PC-3 (cell line): Measurements from ENCODE around the gene NEGR1. TPM values are rescaled to one million over a fixed set of nuclear protein-coding genes. Genes with fewer than 3 reads are reported as not detected.

Experiments
- ATAC-seq: fragments of 200-7000 bp; cut with Tn5 transposase; 2 replicates; pipeline ENCODE4 v1.9.1; 2020; ENCODE audit warnings: mild to moderate bottlenecking, moderate library complexity
- BruUV-seq: library from RNA; stranded (reverse); fragments of 400-500 nt; replicated peaks from 2 replicates; lab custom pipeline; 2021; lab: Mats Ljungman, UMichigan
- CTCF ChIA-PET: fragments of 300-600 bp; sonication (Branson Sonifier 250); formaldehyde crosslinking; loops from one replicate; lab custom pipeline; 2022; ENCODE audit warnings: antibody characterized with exemption; lab: Charles Lee
- POLR2A ChIA-PET: fragments of 300-600 bp; sonication (Branson Sonifier 250); formaldehyde crosslinking; loops from one replicate; lab custom pipeline; 2022; ENCODE audit warnings: antibody characterized with exemption; ENCODE audit not compliant: unreplicated experiment; lab: Charles Lee
- DNase-seq: peaks from one replicate; pipeline ENCODE4 v3.0.0-alpha.2; 2015
- H2AFZ ChIP-seq: fragments of 300-600 bp; sonication (generic); 2 replicates; pipeline ENCODE4 v1.6.0; 2016; ENCODE audit warnings: antibody characterized with exemption, low read length
- H3F3A ChIP-seq: fragments of 300-600 bp; sonication (generic); one replicate; pipeline ENCODE4 v1.6.0; 2017; ENCODE audit warnings: antibody characterized with exemption, low read length, control low read depth, mild to moderate bottlenecking; ENCODE audit not compliant: unreplicated experiment
- H3K27ac ChIP-seq: fragments of 300-600 bp; sonication (generic); 2 replicates; pipeline ENCODE4 v1.5.1; 2016; ENCODE audit warnings: mild to moderate bottlenecking, low read length
- H3K27me3 ChIP-seq: fragments of 300-600 bp; sonication (generic); 2 replicates; pipeline ENCODE4 v1.6.1; 2016; ENCODE audit warnings: low read length, mixed read lengths
- H3K36me3 ChIP-seq: fragments of 300-600 bp; sonication (generic); 2 replicates; pipeline ENCODE4 v1.6.1; 2016; ENCODE audit warnings: low read depth, mixed run types, low read length, mixed read lengths
- H3K4me1 ChIP-seq: fragments of 300-600 bp; sonication (generic); 2 replicates; pipeline ENCODE4 v1.5.1; 2016; ENCODE audit warnings: low read length; ENCODE audit not compliant: insufficient read depth
- H3K4me2 ChIP-seq: fragments of 300-600 bp; sonication (generic); 2 replicates; pipeline ENCODE4 v1.6.0; 2016; ENCODE audit warnings: low read length
- H3K4me3 ChIP-seq: fragments of 300-600 bp; sonication (generic); 2 replicates; pipeline ENCODE4 v1.5.1; 2016; ENCODE audit warnings: mild to moderate bottlenecking, low read length, mixed read lengths
- H3K79me2 ChIP-seq: fragments of 300-600 bp; sonication (generic); 2 replicates; pipeline ENCODE4 v1.6.1; 2017; ENCODE audit warnings: low read length, mixed read lengths
- H3K9ac ChIP-seq: fragments of 300-600 bp; sonication (generic); 2 replicates; pipeline ENCODE4 v1.6.0; 2016; ENCODE audit warnings: mild to moderate bottlenecking, low read length
- H3K9me2 ChIP-seq: fragments of 300-600 bp; sonication (generic); replicated peaks from 2 replicates; pipeline ENCODE4 v1.6.1; 2016; ENCODE audit warnings: mixed run types, low read length, mixed read lengths
- H3K9me3 ChIP-seq: fragments of 300-600 bp; sonication (generic); 2 replicates; pipeline ENCODE4 v1.6.1; 2016; ENCODE audit warnings: low read length, mixed read lengths
- H4K20me1 ChIP-seq: fragments of 300-600 bp; sonication (generic); 2 replicates; pipeline ENCODE4 v1.6.1; 2016; ENCODE audit warnings: low read length, mixed read lengths
- EZH2 ChIP-seq: fragments of 300-600 bp; sonication (generic); IDR thresholded peaks from one replicate; pipeline ENCODE4 v1.6.1; 2017; ENCODE audit warnings: antibody characterized with exemption, mild to moderate bottlenecking, low read length; ENCODE audit not compliant: unreplicated experiment
- EZH2phosphoT487 ChIP-seq: fragments of 300-600 bp; sonication (generic); IDR thresholded peaks from 2 replicates; pipeline ENCODE4 v1.6.1; 2018; ENCODE audit warnings: mild to moderate bottlenecking, antibody characterized with exemption, low read length, borderline replicate concordance
- intact Hi-C: fragments of 100-400 bp; cut with micrococcal nuclease; formaldehyde crosslinking; loops from 2 replicates; pipeline ENCODE4 v1.9.0; 2023
- total RNA-seq: library from RNA; depleted of rRNA; stranded (reverse); fragments of >200 nt; gene quantifications from 2 replicates; pipeline ENCODE4 v1.2.3, GENCODE V29; 2014
- TF ChIP-seq, protein P1 (sequence below): fragments of 300-600 bp; sonication (generic); conservative IDR thresholded peaks from 2 replicates; pipeline ENCODE4 v1.5.1; 2017; ENCODE audit warnings: antibody characterized with exemption, low read depth, mild to moderate bottlenecking, low read length

NEGR1 gene
- total RNA-seq, 1 experiment from 2014 or later = 3.4 TPM

DNA sequence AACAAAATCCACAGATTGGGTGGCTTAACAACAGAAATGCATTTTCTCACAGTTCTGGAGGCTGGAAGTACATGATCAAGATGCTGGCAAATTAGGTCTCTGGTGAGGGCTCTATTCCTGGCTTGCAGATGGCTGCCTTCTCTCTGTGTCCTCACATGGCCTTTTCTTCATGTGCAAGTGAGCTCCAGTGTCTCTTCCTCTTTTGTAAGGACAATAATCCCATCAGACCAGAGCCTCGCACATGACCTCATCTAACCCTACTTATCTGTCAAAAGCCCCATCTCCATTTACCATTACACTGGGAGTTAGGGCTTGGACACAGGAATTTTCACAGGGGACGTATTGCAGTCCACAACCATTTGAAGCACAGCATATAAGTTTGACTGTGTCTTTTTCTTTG, 181.6 kb downstream of the NEGR1 start:
- H3K9me2 ChIP-seq = no peaks in the 10 kb centered on the region
- TF ChIP-seq EZH2 (no peak), EZH2phosphoT487 (no peak)
- TF ChIP-seq, protein P1, sequence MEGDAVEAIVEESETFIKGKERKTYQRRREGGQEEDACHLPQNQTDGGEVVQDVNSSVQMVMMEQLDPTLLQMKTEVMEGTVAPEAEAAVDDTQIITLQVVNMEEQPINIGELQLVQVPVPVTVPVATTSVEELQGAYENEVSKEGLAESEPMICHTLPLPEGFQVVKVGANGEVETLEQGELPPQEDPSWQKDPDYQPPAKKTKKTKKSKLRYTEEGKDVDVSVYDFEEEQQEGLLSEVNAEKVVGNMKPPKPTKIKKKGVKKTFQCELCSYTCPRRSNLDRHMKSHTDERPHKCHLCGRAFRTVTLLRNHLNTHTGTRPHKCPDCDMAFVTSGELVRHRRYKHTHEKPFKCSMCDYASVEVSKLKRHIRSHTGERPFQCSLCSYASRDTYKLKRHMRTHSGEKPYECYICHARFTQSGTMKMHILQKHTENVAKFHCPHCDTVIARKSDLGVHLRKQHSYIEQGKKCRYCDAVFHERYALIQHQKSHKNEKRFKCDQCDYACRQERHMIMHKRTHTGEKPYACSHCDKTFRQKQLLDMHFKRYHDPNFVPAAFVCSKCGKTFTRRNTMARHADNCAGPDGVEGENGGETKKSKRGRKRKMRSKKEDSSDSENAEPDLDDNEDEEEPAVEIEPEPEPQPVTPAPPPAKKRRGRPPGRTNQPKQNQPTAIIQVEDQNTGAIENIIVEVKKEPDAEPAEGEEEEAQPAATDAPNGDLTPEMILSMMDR = no peak
- no peak overlapping the region for H3K27ac ChIP-seq
- ChIA-PET CTCF (no interaction called here), POLR2A (no interaction called here)
- H3K9me3 ChIP-seq = no peaks in the 10 kb centered on the region
- no peaks in the 10 kb centered on the region for H3F3A ChIP-seq
- DNase-seq (no peak), ATAC-seq (no peak)
- H3K79me2 ChIP-seq = no peaks in the 10 kb centered on the region
- no peak overlapping the region for H3K9ac ChIP-seq
- BruUV-seq = no TSS peak
- no peaks in the 10 kb centered on the region for H4K20me1 ChIP-seq
- H3K36me3 ChIP-seq = no peaks in the 10 kb centered on the region
- no peaks in the 10 kb centered on the region for H3K4me1 ChIP-seq
- intact Hi-C loops = no loop called here
- H2AFZ ChIP-seq = no peak overlapping the region
- no peak overlapping the region for H3K4me2 ChIP-seq
- no peak overlapping the region for H3K4me3 ChIP-seq
- H3K27me3 ChIP-seq = no peaks in the 10 kb centered on the region

DNA sequence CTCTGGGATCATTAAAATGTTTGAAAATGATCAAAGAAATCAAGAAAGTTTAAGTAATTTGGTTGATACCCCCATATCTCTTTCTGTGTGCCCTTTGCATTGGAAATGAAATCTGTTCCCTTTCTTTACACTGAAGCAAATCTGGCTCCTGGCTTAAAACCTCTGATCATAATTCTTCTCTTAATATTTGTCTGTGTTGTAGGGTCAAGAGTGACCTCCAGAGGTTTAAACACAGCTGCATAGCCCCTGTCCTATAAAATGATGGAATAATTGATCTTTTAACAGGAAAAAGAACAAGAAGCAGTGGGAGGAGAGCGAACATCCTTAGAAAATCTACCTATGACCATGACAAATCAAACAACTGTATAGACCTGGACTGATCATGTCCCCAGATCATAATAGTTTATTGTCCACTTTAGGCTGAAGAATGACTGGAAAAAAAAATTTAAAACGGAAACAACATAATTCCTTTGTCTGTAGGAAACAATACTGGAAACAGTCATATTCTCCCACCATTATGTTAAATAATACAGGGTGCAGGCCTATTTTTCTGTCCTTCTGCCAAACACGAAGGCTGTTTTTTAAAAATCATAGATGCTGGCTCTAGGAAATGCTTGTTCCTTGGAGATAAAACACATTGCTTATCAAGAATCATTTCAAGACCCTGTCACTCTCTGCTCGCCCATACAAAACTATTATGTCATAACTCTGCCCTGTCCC, 184.3 kb downstream of the NEGR1 start:
- no TSS peak for BruUV-seq
- no peaks in the 10 kb centered on the region for H3F3A ChIP-seq

DNA sequence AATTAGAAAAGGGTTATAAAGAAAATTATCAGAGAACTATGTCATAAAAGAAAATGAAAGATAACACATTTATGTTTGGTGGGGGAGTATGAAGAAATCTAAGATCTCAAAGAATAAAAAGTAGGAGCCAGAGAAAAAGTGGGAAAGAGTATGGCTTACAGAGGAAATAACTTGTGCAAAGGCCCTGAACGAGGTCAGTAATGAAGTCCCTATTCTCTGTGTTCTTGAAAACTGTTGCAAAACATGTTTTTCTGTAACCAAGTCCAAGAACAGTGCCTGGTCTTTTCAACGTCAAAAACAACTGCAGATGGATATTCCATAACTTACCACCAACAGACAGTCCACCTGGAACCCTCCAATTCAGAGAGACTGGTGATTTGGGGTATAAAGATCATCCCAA, 188.1 kb downstream of the NEGR1 start:
- H3K4me3 ChIP-seq = no peak overlapping the region
- no TSS peak for BruUV-seq
- no peaks in the 10 kb centered on the region for H3K79me2 ChIP-seq
- H2AFZ ChIP-seq = no peak overlapping the region
- intact Hi-C loops = no loop called here
- TF ChIP-seq EZH2phosphoT487 (no peak), EZH2 (no peak)
- TF ChIP-seq, protein P1 = no peak
- H3K27ac ChIP-seq = no peak overlapping the region
- DNase-seq = no peak
- H3F3A ChIP-seq = no peaks in the 10 kb centered on the region
- ChIA-PET POLR2A (no interaction called here), CTCF (interaction anchor here (0.6 kb wide), 1 partner anchor 56 kb away, joined by 5 read pairs; no protein-coding TSS in a partner anchor)
- no peaks in the 10 kb centered on the region for H3K9me3 ChIP-seq
- H3K27me3 ChIP-seq = no peaks in the 10 kb centered on the region
- no peak for ATAC-seq
- H3K9ac ChIP-seq = no peak overlapping the region
- H3K36me3 ChIP-seq = no peaks in the 10 kb centered on the region
- no peak overlapping the region for H3K4me2 ChIP-seq
- no peaks in the 10 kb centered on the region for H3K9me2 ChIP-seq
- H4K20me1 ChIP-seq = no peaks in the 10 kb centered on the region
- no peaks in the 10 kb centered on the region for H3K4me1 ChIP-seq

More for the DNA sequence above, 184.3 kb downstream of the NEGR1 start:
- no peaks in the 10 kb centered on the region for H3K9me3 ChIP-seq
- H3K27me3 ChIP-seq = no peaks in the 10 kb centered on the region
- H3K4me3 ChIP-seq = no peak overlapping the region
- ChIA-PET CTCF (no interaction called here), POLR2A (no interaction called here)
- TF ChIP-seq EZH2 (no peak), EZH2phosphoT487 (no peak)
- TF ChIP-seq, protein P1 = no peak
- no peak overlapping the region for H2AFZ ChIP-seq
- no peaks in the 10 kb centered on the region for H3K4me1 ChIP-seq
- intact Hi-C loops = no loop called here
- H3K4me2 ChIP-seq = no peak overlapping the region
- ATAC-seq = no peak
- H3K27ac ChIP-seq = no peak overlapping the region
- H3K9ac ChIP-seq = no peak overlapping the region
- H3K79me2 ChIP-seq = no peaks in the 10 kb centered on the region
- H3K36me3 ChIP-seq = no peaks in the 10 kb centered on the region
- H3K9me2 ChIP-seq = no peaks in the 10 kb centered on the region
- no peaks in the 10 kb centered on the region for H4K20me1 ChIP-seq
- DNase-seq = no peak
